Neural cell (in vitro differentiated cells): ENCODE measurements around the gene DYNLT2. TPM values are rescaled to one million over a fixed set of nuclear protein-coding genes. Genes with fewer than 3 reads are reported as not detected.

Source experiments
- H2AFZ ChIP-seq: fragments of 200-600, 300-800 bp; sonication (generic), shearing (Covaris generic); 2 replicates; pipeline ENCODE4 v1.6.0; 2014; ENCODE audit warnings: low read depth, mild to moderate bottlenecking, antibody characterized with exemption, low read length, moderate library complexity
- H3F3A ChIP-seq: fragments of 200-600 bp; shearing (Covaris generic); 2 replicates; pipeline ENCODE4 v1.6.1; 2016; ENCODE audit warnings: mild to moderate bottlenecking, moderate library complexity, mixed read lengths, antibody characterized with exemption, low read length; ENCODE audit not compliant: insufficient read depth, poor library complexity, severe bottlenecking
- H3K27ac ChIP-seq: fragments of 200-600, 300-800 bp; sonication (generic), shearing (Covaris generic); 2 replicates; pipeline ENCODE4 v1.5.1; 2014; ENCODE audit warnings: mild to moderate bottlenecking, low read length, moderate library complexity
- H3K27me3 ChIP-seq: fragments of 300-800, 200-600 bp; sonication (generic), shearing (Covaris generic); 2 replicates; pipeline ENCODE4 v1.6.0; 2014; ENCODE audit warnings: mild to moderate bottlenecking, low read depth, low read length, moderate library complexity; ENCODE audit not compliant: insufficient read depth
- H3K36me3 ChIP-seq: fragments of 300-800, 200-600 bp; sonication (generic), shearing (Covaris generic); 2 replicates; pipeline ENCODE4 v1.5.1; 2014; ENCODE audit warnings: mild to moderate bottlenecking, antibody characterized with exemption, low read length, moderate library complexity; ENCODE audit not compliant: insufficient read depth
- H3K4me2 ChIP-seq: fragments of 300-800, 200-600 bp; sonication (generic), shearing (Covaris generic); 2 replicates; pipeline ENCODE4 v1.6.0; 2014; ENCODE audit warnings: mild to moderate bottlenecking, low read length
- H3K4me3 ChIP-seq: fragments of 300-800, 200-600 bp; sonication (generic), shearing (Covaris generic); 2 replicates; pipeline ENCODE4 v1.5.1; 2014; ENCODE audit warnings: mild to moderate bottlenecking, low read length, moderate library complexity
- H3K79me2 ChIP-seq: fragments of 200-600 bp; shearing (Covaris generic); replicated peaks from 2 replicates; pipeline ENCODE4 v1.6.0; 2014; ENCODE audit warnings: mild to moderate bottlenecking, low read length, moderate library complexity; ENCODE audit not compliant: insufficient read depth
- H3K9ac ChIP-seq: fragments of 300-800, 200-600 bp; sonication (generic), shearing (Covaris generic); 2 replicates; pipeline ENCODE4 v1.6.1; 2016; ENCODE audit warnings: mild to moderate bottlenecking, low read length, mixed read lengths
- H3K9me2 ChIP-seq: fragments of 200-600 bp; shearing (Covaris generic); 2 replicates; pipeline ENCODE4 v1.6.1; 2016; ENCODE audit warnings: mild to moderate bottlenecking, low read length, mixed read lengths; ENCODE audit not compliant: insufficient read depth
- H3K9me3 ChIP-seq: fragments of 200-600, 300-800 bp; sonication (generic), shearing (Covaris generic); 2 replicates; pipeline ENCODE4 v1.6.1; 2016; ENCODE audit warnings: mild to moderate bottlenecking, mixed run types, low read length, moderate library complexity, mixed read lengths
- H4K20me1 ChIP-seq: fragments of 200-600 bp; shearing (Covaris generic); 2 replicates; pipeline ENCODE4 v1.6.1; 2016; ENCODE audit warnings: mild to moderate bottlenecking, mixed run types; ENCODE audit not compliant: insufficient read depth
- CTCF ChIP-seq: fragments of 450-650 bp; IDR thresholded peaks from 2 replicates; pipeline ENCODE4 v1.5.1; 2014; ENCODE audit warnings: antibody characterized with exemption, mild to moderate bottlenecking, moderate library complexity; ENCODE audit not compliant: poor library complexity, severe bottlenecking
- EP300 ChIP-seq: fragments of 450-650 bp; conservative IDR thresholded peaks from 2 replicates; pipeline ENCODE4 v1.6.1; 2014; ENCODE audit warnings: antibody characterized with exemption, mild to moderate bottlenecking, moderate library complexity; ENCODE audit not compliant: poor library complexity, severe bottlenecking
- EZH2 ChIP-seq: fragments of 200-600, 300-800 bp; shearing (Covaris generic), sonication (generic); IDR thresholded peaks from 2 replicates; pipeline ENCODE4 v1.6.1; 2014; ENCODE audit warnings: antibody characterized with exemption, low read length, borderline replicate concordance, mild to moderate bottlenecking; ENCODE audit not compliant: insufficient read depth, poor library complexity, severe bottlenecking
- MXI1 ChIP-seq: fragments of 450-650 bp; conservative IDR thresholded peaks from 2 replicates; pipeline ENCODE4 v1.6.1; 2014; ENCODE audit warnings: antibody characterized with exemption, mild to moderate bottlenecking; ENCODE audit not compliant: poor library complexity, severe bottlenecking
- POLR2AphosphoS5 ChIP-seq: IDR thresholded peaks from 2 replicates; pipeline ENCODE4 v1.6.1; 2012
- RAD21 ChIP-seq: fragments of 450-650 bp; conservative IDR thresholded peaks from 2 replicates; pipeline ENCODE4 v1.6.1; 2014; ENCODE audit warnings: antibody characterized with exemption, mild to moderate bottlenecking, moderate library complexity
- REST ChIP-seq: IDR thresholded peaks from 2 replicates; pipeline ENCODE4 v1.6.1; 2012; ENCODE audit warnings: borderline replicate concordance
- SMC3 ChIP-seq: fragments of 450-650 bp; conservative IDR thresholded peaks from 2 replicates; pipeline ENCODE4 v1.6.1; 2014; ENCODE audit warnings: antibody characterized with exemption, mild to moderate bottlenecking, moderate library complexity; ENCODE audit not compliant: poor library complexity
- TAF1 ChIP-seq: IDR thresholded peaks from 2 replicates; pipeline ENCODE4 v1.6.1; 2012; ENCODE audit warnings: low read depth
- polyA plus RNA-seq: library from polyadenylated mRNA; depleted of rRNA; stranded (reverse); fragments of >200 nt; gene quantifications from 2 replicates; pipeline ENCODE4 v1.2.3, GENCODE V29; 2014

Gene DYNLT2
- polyA plus RNA-seq, 1 donor from 2014 or later = 2.8 TPM

GRCh38 chr6:169738976-169739529 is 12.3 kb downstream of the DYNLT2 start:
- H3K9me3 ChIP-seq = no peaks in the 10 kb centered on the region
- H3K9me2 ChIP-seq = no peaks in the 10 kb centered on the region
- no peaks in the 10 kb centered on the region for H3K27me3 ChIP-seq
- H3F3A ChIP-seq = no peaks in the 10 kb centered on the region
- H3K36me3 ChIP-seq = no peaks in the 10 kb centered on the region
- no peak overlapping the region for H3K9ac ChIP-seq
- H3K4me3 ChIP-seq = no peak overlapping the region
- H3K27ac ChIP-seq = no peak overlapping the region
- no peaks in the 10 kb centered on the region for H4K20me1 ChIP-seq
- TF ChIP-seq REST (no peak), EP300 (no peak), SMC3 (no peak), TAF1 (no peak)
- H3K4me2 ChIP-seq = no peak overlapping the region
- no peaks in the 10 kb centered on the region for H3K79me2 ChIP-seq
- H2AFZ ChIP-seq = no peak overlapping the region

GRCh38 chr6:169738204-169738975 is 13.0 kb downstream of the DYNLT2 start:
- Histone ChIP-seq H3K27ac (no peak overlapping the region), H3K9me3 (no peaks in the 10 kb centered on the region), H4K20me1 (no peaks in the 10 kb centered on the region), H3K9ac (no peak overlapping the region), H2AFZ (no peak overlapping the region), H3K79me2 (no peaks in the 10 kb centered on the region), H3K27me3 (no peaks in the 10 kb centered on the region), H3K36me3 (no peaks in the 10 kb centered on the region), H3K4me2 (no peak overlapping the region), H3K4me3 (no peak overlapping the region), H3K9me2 (no peaks in the 10 kb centered on the region), H3F3A (no peaks in the 10 kb centered on the region)
- TF ChIP-seq CTCF (no peak), EZH2 (no peak), SMC3 (no peak), RAD21 (no peak), TAF1 (no peak), EP300 (no peak), REST (no peak), MXI1 (no peak), POLR2AphosphoS5 (no peak)
